Lung (tissue), 12 donors: ENCODE data around the gene FBXO7. TPM values are rescaled to one million over a fixed set of nuclear protein-coding genes. Genes with fewer than 3 reads are reported as not detected.
A peak's percentile ranks its signal among the peaks of the same experiment; 100 is the strongest.

Source experiments
- ATAC-seq: fragments of 200-7000 bp; cut with Tn5 transposase; one replicate; pipeline ENCODE4 v1.9.1; 2020; ENCODE audit warnings: moderate number of reproducible peaks; ENCODE audit not compliant: insufficient read depth, low FRiP score
- DNase-seq, 3 donors: peaks; one replicate each; pipeline ENCODE4 v3.0.0-alpha.2; 2013 to 2017
- H3K27ac ChIP-seq, 2 donors: one replicate each; pipeline ENCODE4 v1.5.1; 2013; ENCODE audit warnings: mild to moderate bottlenecking in 2 of 2, moderate library complexity in 2 of 2, control low read depth in 1 of 2, inconsistent platforms in 1 of 2, low read depth in 1 of 2, low read length in 1 of 2
- H3K27me3 ChIP-seq, 3 donors: one replicate each; pipeline ENCODE4 v1.5.1; 2013; ENCODE audit warnings: low read length in 2 of 3; ENCODE audit not compliant: control insufficient read depth in 3 of 3, insufficient read depth in 3 of 3
- H3K36me3 ChIP-seq, 4 donors: one replicate each; pipeline ENCODE4 v1.5.1; 2013; ENCODE audit warnings: low read length in 4 of 4, mild to moderate bottlenecking in 1 of 4, moderate library complexity in 1 of 4; ENCODE audit not compliant: control insufficient read depth in 4 of 4, insufficient read depth in 4 of 4
- H3K4me1 ChIP-seq, 5 donors: one replicate each; pipeline ENCODE4 v1.5.1; 2013; ENCODE audit warnings: low read length in 5 of 5, mild to moderate bottlenecking in 2 of 5, moderate library complexity in 1 of 5; ENCODE audit not compliant: control insufficient read depth in 5 of 5, insufficient read depth in 5 of 5
- H3K4me3 ChIP-seq: one replicate; pipeline ENCODE4 v1.5.1; 2013; ENCODE audit warnings: mild to moderate bottlenecking, control low read depth, moderate library complexity
- H3K9ac ChIP-seq, 2 donors: one replicate each; pipeline ENCODE4 v1.5.1; 2013; ENCODE audit warnings: low read length in 2 of 2, control low read depth in 1 of 2; ENCODE audit not compliant: insufficient read depth in 1 of 2
- H3K9me3 ChIP-seq, 4 donors: one replicate each; pipeline ENCODE4 v1.5.1; 2013; ENCODE audit warnings: low read length in 3 of 4, mild to moderate bottlenecking in 1 of 4, moderate library complexity in 1 of 4; ENCODE audit not compliant: control insufficient read depth in 4 of 4, insufficient read depth in 3 of 4
- WGBS, 2 donors: extraction: QIAGEN DNeasy Blood & Tissue Kit; methylation state at CpG; one replicate each; pipeline ENCODE4 v1.1.7; 2013; 5-methylcytosine and 5-hydroxymethylcytosine counted together
- polyA plus RNA-seq, 2 donors: library from polyadenylated mRNA; stranded (reverse); fragments of 200-250 nt; gene quantifications; one replicate each; pipeline ENCODE4 v1.2.1, GENCODE V29; 2013
- total RNA-seq, 2 donors: library from RNA; depleted of rRNA in 1 of 2; stranded (reverse); fragments of >200 nt in 1 of 2; gene quantifications; one replicate each; pipeline ENCODE4 v1.2.1, GENCODE V29; 2014 to 2021
- TF ChIP-seq, protein P1 (sequence below): IDR thresholded peaks from 2 replicates; pipeline ENCODE4 v1.5.1; 2012; ENCODE audit warnings: mild to moderate bottlenecking; ENCODE audit errors: control extremely low read depth, extremely low read depth
- donor health status: control.
- donor health status: control.
- donor health status: Bipolar disorder and iron deficiency.
- donor health status: healthy.
- donor health status: DM: yes; HTN: yes; CAD: no.

The FBXO7 gene
- total and polyA plus RNA-seq, 4 donors = 48.8 to 117 (median 72.1) TPM

DNA sequence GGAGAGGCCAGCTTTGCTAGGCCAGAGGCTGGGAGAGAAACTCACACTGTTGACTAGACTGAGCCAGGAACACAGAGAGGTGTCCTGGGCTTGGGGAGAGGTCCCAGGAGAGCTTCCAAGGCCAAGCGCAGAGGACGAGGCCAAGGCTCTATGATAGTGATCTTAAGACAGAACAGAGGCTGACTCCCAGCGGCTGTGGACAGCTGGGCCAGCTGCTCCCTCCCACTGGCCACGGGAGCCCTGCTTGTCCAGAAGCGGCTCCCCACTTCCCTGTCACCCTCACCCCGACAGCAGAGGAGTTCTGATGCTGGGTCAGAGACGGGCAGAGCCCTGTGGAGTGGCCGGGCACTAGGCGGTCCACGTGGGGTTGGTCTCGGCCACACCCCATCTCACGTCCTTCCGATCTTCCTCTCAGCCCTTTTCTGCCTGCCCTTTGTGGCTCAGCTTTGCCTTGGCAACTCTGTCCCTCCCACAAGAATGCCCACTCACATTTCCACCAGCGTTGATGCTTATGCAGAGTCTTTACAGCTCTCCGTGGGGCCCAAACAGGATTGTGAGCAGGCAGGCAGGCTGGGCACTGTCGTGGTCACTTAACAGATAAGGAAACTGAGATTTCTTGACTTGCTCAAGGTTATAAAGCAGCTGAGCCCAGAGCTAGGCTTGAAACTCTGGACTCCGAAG is 68.2 kb downstream of the FBXO7 start:
- Histone ChIP-seq H3K27ac (peak overlapping the region; percentile 46 to 83), H3K4me3 (no peak overlapping the region), H3K36me3 (no peaks in the 10 kb centered on the region), H3K9me3 (peaks cover 0 to 2% (median 0%) of the 10 kb centered on the region in 4 donors), H3K9ac (no peak overlapping the region), H3K4me1 (peaks cover 4 to 33% (median 19%) of the 10 kb centered on the region in 5 donors), H3K27me3 (no peaks in the 10 kb centered on the region)
- ATAC-seq (no peak), DNase-seq (peak in 2 of 3 donors; percentile 39 to 63)
- TF ChIP-seq, protein P1, sequence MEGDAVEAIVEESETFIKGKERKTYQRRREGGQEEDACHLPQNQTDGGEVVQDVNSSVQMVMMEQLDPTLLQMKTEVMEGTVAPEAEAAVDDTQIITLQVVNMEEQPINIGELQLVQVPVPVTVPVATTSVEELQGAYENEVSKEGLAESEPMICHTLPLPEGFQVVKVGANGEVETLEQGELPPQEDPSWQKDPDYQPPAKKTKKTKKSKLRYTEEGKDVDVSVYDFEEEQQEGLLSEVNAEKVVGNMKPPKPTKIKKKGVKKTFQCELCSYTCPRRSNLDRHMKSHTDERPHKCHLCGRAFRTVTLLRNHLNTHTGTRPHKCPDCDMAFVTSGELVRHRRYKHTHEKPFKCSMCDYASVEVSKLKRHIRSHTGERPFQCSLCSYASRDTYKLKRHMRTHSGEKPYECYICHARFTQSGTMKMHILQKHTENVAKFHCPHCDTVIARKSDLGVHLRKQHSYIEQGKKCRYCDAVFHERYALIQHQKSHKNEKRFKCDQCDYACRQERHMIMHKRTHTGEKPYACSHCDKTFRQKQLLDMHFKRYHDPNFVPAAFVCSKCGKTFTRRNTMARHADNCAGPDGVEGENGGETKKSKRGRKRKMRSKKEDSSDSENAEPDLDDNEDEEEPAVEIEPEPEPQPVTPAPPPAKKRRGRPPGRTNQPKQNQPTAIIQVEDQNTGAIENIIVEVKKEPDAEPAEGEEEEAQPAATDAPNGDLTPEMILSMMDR = no peak
- WGBS, 2 donors = 50 to 76% methylated on average over 17 of the region's 17 CpGs

GRCh38 chr22:32544953-32545558 is 70.4 kb downstream of the FBXO7 start:
- ATAC-seq = no peak
- Histone ChIP-seq H3K36me3 (no peaks in the 10 kb centered on the region), H3K27ac (peak overlapping the region in 1 of 2 donors; percentile 29), H3K9ac (no peak overlapping the region), H3K9me3 (no peaks in the 10 kb centered on the region), H3K27me3 (no peaks in the 10 kb centered on the region), H3K4me1 (peaks cover 4 to 33% (median 16%) of the 10 kb centered on the region in 5 donors), H3K4me3 (no peak overlapping the region)
- no peak for DNase-seq
- WGBS, 2 donors = 90 to 95% methylated on average over 6 of the region's 6 CpGs
- TF ChIP-seq, protein P1 = no peak

DNA sequence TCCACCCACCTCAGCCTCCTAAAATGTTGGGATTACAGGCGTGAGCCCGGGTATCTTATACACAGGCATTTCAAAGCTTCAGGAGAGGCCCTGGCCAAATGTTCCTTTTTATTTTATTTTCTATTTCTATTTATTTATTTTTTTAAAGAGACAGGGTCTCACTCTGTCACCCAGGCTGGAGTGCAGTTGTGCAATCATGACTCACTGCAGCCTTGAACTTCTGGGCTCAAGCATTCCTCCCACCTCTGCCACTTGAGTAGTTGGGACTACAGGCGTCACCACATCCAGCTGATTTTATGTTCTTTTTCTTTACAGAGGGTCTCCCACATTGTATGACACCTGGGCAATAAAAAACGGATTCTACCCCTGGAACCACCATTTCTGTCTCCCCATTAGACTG is 71.2 kb downstream of the FBXO7 start:
- Histone ChIP-seq H3K36me3 (no peaks in the 10 kb centered on the region), H3K27ac (peak overlapping the region in 1 of 2 donors; percentile 65), H3K4me1 (peaks cover 4 to 33% (median 15%) of the 10 kb centered on the region in 5 donors), H3K27me3 (no peaks in the 10 kb centered on the region), H3K4me3 (no peak overlapping the region), H3K9me3 (no peaks in the 10 kb centered on the region), H3K9ac (no peak overlapping the region)
- WGBS, 2 donors = 72 to 87% methylated on average over 4 of the region's 4 CpGs
- peak in 1 of 3 donors; percentile 31 for DNase-seq
- TF ChIP-seq, protein P1 = no peak
- ATAC-seq = no peak
